HG03565 (cell line): Measurements from ENCODE around the gene PRR33.
"Not testable (repeated sequence)": the region's sequence is repeated elsewhere in the genome, so short reads cannot be mapped to it uniquely, and the experiment has no call there.

Experiments used
- ATAC-seq: cut with Tn5 transposase; IDR thresholded peaks from one replicate; pipeline ENCODE4 v1.9.1; 2021; ENCODE audit warnings: mild to moderate bottlenecking, moderate library complexity; ENCODE audit not compliant: unreplicated experiment

Gene PRR33

GRCh38 chr11:1878137-1879031, 13.3 kb downstream of the PRR33 start:
- no peak for ATAC-seq

GRCh38 chr11:1877211-1878136, 14.2 kb downstream of the PRR33 start:
- ATAC-seq = no peak

- no peak for ATAC-seq
Measured at GRCh38 chr11:1876361-1877063, 15.2 kb downstream of the PRR33 start.

GRCh38 chr11:1875851-1876301, 15.8 kb downstream of the PRR33 start:
- not testable (repeated sequence) for ATAC-seq

GRCh38 chr11:1875093-1875850, 16.4 kb downstream of the PRR33 start:
- no peak for ATAC-seq

GRCh38 chr11:1874441-1875092, 17.1 kb downstream of the PRR33 start:
- not testable (repeated sequence) for ATAC-seq

DNA sequence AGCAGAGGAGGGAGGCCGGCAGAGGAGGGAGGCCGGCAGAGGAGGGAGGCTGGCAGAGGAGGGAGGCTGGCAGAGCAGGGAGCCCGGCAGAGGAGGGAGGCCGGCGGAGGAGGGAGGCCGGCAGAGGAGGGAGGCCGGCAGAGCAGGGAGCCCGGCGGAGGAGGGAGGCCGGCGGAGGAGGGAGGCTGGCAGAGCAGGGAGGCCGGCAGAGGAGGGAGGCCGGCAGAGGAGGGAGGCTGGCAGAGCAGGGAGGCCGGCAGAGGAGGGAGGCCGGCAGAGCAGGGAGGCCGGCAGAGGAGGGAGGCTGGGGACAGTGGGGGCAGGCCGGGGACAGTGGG, 17.9 kb downstream of the PRR33 start:
- ATAC-seq = not testable (repeated sequence)

GRCh38 chr11:1873048-1873812, 18.5 kb downstream of the PRR33 start:
- ATAC-seq = no peak

DNA sequence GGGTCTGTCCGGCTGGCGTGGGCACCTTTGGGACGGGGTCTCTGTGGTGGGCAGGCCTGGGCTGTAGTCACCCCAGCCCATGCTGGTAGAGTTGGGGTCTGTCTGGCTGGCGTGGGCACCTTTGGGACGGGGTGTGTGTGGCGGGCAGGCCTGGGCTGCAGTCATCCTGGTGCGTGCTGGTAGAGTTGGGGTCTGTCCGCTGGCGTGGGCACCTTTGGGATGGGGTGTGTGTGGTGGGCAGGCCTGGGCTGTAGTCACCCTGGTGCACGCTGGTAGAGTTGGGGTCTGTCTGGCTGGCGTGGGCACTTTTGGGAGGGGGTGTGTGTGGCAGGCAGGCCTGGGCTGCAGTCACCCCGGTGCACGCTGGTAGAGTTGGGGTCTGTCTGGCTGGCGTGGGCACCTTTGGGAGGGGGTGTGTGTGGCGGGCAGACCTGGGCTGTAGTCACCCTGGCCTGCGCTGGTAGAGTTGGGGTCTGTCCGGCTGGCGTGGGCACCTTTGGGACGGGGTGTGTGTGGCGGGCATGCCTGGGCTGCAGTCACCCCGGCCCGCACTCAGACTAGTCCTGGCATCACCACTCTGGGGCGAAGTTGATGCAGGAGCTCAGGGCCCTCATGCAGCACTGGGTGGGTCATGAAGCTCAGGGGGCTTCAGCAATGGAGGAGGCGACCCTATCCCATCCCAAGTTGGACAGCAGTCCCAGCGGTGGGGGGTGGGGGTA, 19.3 kb downstream of the PRR33 start:
- ATAC-seq = no peak

GRCh38 chr11:1871531-1871930, 20.2 kb downstream of the PRR33 start:
- ATAC-seq = no peak

- no peak for ATAC-seq
Measured at GRCh38 chr11:1870721-1871466, 20.8 kb downstream of the PRR33 start.

- no peak for ATAC-seq
Measured at GRCh38 chr11:1870326-1870696, 21.4 kb downstream of the PRR33 start.

DNA sequence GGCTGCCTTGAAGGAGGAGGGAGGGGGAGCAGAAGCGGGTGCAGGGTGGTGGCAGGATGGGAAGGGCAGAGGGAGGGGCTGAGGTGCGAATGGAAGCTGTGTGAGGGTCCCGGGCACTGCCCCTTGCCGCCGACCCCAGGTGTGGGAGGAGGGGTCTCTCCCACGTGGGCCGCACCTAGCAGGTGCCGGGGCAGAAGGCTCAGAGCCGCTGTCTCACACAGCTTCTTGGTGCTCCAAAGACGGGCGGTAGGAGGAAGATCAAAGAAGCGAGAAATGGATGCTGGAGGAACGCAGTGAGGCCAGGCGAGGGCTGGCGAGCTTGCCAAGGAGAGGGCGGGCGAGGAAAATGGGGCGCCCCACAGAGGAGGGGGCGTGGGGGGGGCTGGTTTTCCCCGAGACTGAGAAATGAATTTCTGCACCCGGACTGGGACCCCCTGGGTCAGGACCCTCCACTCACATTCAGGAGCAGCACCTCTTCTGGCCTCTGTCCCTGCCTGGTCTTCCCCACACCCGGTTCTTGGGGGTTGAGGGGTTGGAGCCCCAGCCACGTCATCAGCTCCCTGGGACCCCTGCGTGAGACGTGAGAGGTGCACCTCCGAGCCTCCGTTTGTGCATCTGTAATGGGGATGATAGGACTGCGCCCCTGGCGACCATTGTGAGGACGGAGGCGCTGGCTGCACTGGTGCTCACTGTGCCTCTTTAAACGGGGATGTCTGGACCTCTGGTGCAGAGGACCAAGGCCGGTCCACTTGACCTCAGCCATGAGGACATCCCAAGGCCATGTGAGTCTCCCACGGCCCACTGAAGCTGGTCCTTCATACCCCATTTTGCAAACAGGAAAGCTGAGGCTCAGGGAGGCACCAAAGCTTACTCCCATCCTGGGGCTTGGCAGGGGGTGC, 22.0 kb downstream of the PRR33 start:
- ATAC-seq = no peak

DNA sequence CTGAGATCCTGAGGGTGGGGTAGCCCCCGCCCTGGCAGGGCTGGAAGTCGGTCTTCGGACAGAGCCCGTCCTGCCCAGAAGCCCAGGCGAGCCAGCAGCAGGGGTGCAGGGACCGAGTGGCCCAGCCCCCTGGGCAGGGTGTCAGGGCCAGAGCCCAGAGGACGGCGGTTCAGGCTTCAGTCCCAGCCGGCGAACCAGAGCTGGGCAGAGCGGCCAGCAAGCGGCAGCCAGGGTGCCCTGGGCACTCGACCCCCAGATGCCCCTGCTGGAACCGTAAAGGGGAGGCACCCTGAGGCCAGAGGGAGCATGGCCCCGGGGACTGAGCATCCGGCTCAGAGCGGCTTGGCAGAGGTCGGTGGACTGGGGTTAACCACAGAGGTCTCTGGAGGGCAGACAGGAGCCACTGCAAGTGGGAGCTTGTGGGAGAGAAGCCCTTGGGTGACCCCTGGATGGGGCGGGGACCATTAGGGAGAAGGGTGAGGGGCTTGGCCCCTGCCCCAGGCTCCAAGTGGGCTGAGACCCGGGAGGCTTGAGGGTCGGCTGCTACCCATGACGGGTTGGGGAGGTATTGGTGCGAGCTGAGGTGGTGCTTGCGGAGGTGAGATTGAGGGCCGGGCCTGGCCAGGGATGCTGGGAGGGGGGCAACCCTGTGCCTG, 22.9 kb downstream of the PRR33 start:
- no peak for ATAC-seq

DNA sequence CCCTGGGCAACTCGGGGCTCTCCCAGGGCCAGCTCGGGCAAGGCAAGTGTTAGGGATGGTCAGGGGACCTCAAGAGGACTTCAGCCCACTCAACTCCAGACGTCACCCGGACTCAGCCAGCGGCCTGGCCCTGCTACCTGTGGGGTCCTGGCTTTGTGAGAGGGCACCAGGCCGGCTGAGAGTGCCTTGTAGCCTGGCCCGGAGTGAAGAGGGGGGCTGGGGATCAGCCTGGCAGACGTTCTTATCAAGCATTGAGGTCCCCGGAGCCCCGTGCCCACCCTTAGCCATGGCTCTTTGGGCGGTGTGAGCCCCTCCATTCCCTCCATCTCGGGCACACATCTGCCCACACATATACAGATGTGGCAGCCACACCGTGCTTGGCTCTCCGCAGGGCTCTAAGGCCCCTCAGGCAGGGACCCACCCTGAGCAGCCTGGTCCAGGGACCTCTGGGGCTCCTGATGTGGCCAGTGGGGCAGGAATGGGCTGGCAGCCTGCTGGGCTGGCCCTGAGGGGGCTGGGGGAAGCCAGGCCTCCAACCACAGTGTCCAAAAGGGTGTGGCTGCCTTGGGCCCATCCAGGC, 23.5 kb downstream of the PRR33 start:
- ATAC-seq = no peak

- no peak for ATAC-seq
Measured at GRCh38 chr11:1867381-1867780, 24.3 kb downstream of the PRR33 start.
